ENCODE measurements around the gene CACNG4. TPM values are rescaled to one million over a fixed set of nuclear protein-coding genes. Genes with fewer than 3 reads are reported as not detected.
A peak's percentile ranks its signal among the peaks of the same experiment; 100 is the strongest.

CACNG4 gene
- total RNA-seq, 1 experiment from 2014 or later = not detected

DNA sequence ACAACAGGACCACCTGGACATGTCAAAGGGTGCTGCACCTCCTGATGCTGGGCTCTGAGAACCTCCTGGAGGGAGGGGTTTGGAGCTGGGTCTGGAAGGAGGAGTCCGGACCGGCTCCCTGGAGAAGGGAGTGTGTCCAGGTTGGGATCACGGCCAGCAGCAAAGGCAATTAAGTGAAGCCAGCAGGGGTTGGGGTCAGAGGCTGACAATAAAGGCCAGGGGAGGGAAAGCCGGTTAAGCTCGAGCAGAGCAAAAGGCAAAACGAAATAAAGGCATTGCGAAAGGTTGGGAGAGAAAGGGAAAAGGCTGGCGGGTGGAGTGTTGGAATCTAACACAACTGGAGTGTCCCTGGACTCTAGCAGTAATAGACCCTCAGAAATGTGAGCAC is 992 bp upstream of the CACNG4 start:
- no peak overlapping the region for H2AFZ ChIP-seq (ENCODE audit: low read depth, low read length, poor library complexity, severe bottlenecking)
- no peak overlapping the region for H3K4me3 ChIP-seq (replicated peaks in 1 of 2; ENCODE audit: low read depth in 1 of 2, low read length in 2 of 2)
- intact Hi-C loops (cut with micrococcal nuclease) = no loop called here
- ChIA-PET RAD21 (ENCODE audit: low non-redundant PET in 1 of 2, low total read pairs in 2 of 2, uncharacterized antibody in 2 of 2, unreplicated experiment in 2 of 2) (no interaction called here), CTCF (no interaction called here), POLR2A (no interaction called here)
- H3K9me3 ChIP-seq (ENCODE audit: control insufficient read depth in 1 of 2, insufficient read depth in 1 of 2, low read depth in 1 of 2, low read length in 2 of 2) = no peaks in the 10 kb centered on the region
- ATAC-seq (peak; percentile 25; the same call in 1 of the 2 replicates), DNase-seq (ENCODE audit: low read depth, low spot score) (no peak)
- no peaks in the 10 kb centered on the region for H3K36me3 ChIP-seq (ENCODE audit: control insufficient read depth in 1 of 2, insufficient read depth in 2 of 2, low read length in 2 of 2)
- H3K4me1 ChIP-seq (ENCODE audit: control insufficient read depth in 1 of 2, insufficient read depth in 2 of 2, low read length in 2 of 2) = peaks cover 20 to 29% of the 10 kb centered on the region in 2 experiments
- no peaks in the 10 kb centered on the region for H3K9me2 ChIP-seq (ENCODE audit: insufficient read depth)
- no peaks in the 10 kb centered on the region for H4K20me1 ChIP-seq (ENCODE audit: insufficient read depth)
- H3K4me2 ChIP-seq (ENCODE audit: low read length) = no peak overlapping the region
- H3K9ac ChIP-seq (ENCODE audit: low read length) = no peak overlapping the region
- H3K27ac ChIP-seq (ENCODE audit: low read depth, low read length) = no peak overlapping the region; the same call in 1 of the 2 replicates
- TF ChIP-seq EZH2 (IDR thresholded peaks at IDR 0.05) = no peak
- no peaks in the 10 kb centered on the region; the same call in 1 of the 2 replicates for H3K27me3 ChIP-seq (ENCODE audit: insufficient read depth, low read length)
- H3K79me2 ChIP-seq (ENCODE audit: insufficient read depth, low read length) = no peaks in the 10 kb centered on the region
- no TSS peak for BruUV-seq (replicated peaks)

GRCh38 chr17:66964930-66965800 is 658 bp downstream of the CACNG4 start:
- H3K4me2 ChIP-seq (ENCODE audit: low read length) = no peak overlapping the region
- no peaks in the 10 kb centered on the region for H4K20me1 ChIP-seq (ENCODE audit: insufficient read depth)
- no peak overlapping the region for H2AFZ ChIP-seq (ENCODE audit: low read depth, low read length, poor library complexity, severe bottlenecking)
- TF ChIP-seq, protein P1, sequence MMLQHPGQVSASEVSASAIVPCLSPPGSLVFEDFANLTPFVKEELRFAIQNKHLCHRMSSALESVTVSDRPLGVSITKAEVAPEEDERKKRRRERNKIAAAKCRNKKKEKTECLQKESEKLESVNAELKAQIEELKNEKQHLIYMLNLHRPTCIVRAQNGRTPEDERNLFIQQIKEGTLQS (IDR thresholded peaks at IDR 0.05) = no peak
- TF ChIP-seq ZNF274 (IDR thresholded peaks at IDR 0.05; ENCODE audit: low read depth, low read length) (no peak), ZBTB33 (IDR thresholded peaks at IDR 0.05; ENCODE audit: extremely low read depth, insufficient replicate concordance, low read length) (no peak), EZH2phosphoT487 (IDR thresholded peaks at IDR 0.05; ENCODE audit: borderline replicate concordance) (no peak), CEBPB (IDR thresholded peaks at IDR 0.05; ENCODE audit: low read depth) (no peak), EGR1 (IDR thresholded peaks at IDR 0.05; ENCODE audit: low read depth) (no peak), TCF7L2 (IDR thresholded peaks at IDR 0.05; ENCODE audit: borderline replicate concordance, extremely low read depth, insufficient read depth, insufficient read length) (no peak)
- BruUV-seq (replicated peaks) = no TSS peak
- CTCF ChIA-PET = no interaction called here
- no peaks in the 10 kb centered on the region for H3K9me2 ChIP-seq (ENCODE audit: insufficient read depth)
- intact Hi-C loops (cut with micrococcal nuclease) = no loop called here
- RAD21 ChIA-PET (ENCODE audit: low non-redundant PET in 1 of 2, low total read pairs in 2 of 2, uncharacterized antibody in 2 of 2, unreplicated experiment in 2 of 2) = no interaction called here
- no peak overlapping the region for H3K4me3 ChIP-seq (replicated peaks in 1 of 2; ENCODE audit: low read depth in 1 of 2, low read length in 2 of 2)
- H3K4me1 ChIP-seq (ENCODE audit: control insufficient read depth in 1 of 2, insufficient read depth in 2 of 2, low read length in 2 of 2) = peaks cover 10 to 12% of the 10 kb centered on the region in 2 experiments; a peak in 2 of 4 replicates
- POLR2A ChIA-PET = no interaction called here
- no peaks in the 10 kb centered on the region for H3K36me3 ChIP-seq (ENCODE audit: control insufficient read depth in 1 of 2, insufficient read depth in 2 of 2, low read length in 2 of 2)
- DNase-seq (ENCODE audit: low read depth, low spot score) = no peak
- ATAC-seq = no peak
- no peak overlapping the region for H3K27ac ChIP-seq (ENCODE audit: low read depth, low read length)
- H3K79me2 ChIP-seq (ENCODE audit: insufficient read depth, low read length) = no peaks in the 10 kb centered on the region
- H3K9ac ChIP-seq (ENCODE audit: low read length) = no peak overlapping the region
- no peaks in the 10 kb centered on the region; the same call in 1 of the 2 replicates for H3K27me3 ChIP-seq (ENCODE audit: insufficient read depth, low read length)
- no peaks in the 10 kb centered on the region for H3K9me3 ChIP-seq (ENCODE audit: control insufficient read depth in 1 of 2, insufficient read depth in 1 of 2, low read depth in 1 of 2, low read length in 2 of 2)

Data from HCT116 (cell line).